Kidney capillary endothelial cell (primary cell): ENCODE measurements around the gene TCF12.
"Not testable (repeated sequence)": the region's sequence is repeated elsewhere in the genome, so short reads cannot be mapped to it uniquely, and the experiment has no call there.

Source experiments
- DNase-seq: peaks from one replicate; pipeline ENCODE4 v3.0.0-alpha.2; 2018; ENCODE audit warnings: low spot score

Gene TCF12

GRCh38 chr15:57092252-57092651 lies 173.8 kb downstream of the TCF12 start:
- no peak for DNase-seq

- no peak for DNase-seq
These were observed 176.1 kb downstream of the TCF12 start for GRCh38 chr15:57094321-57095257.

- no peak for DNase-seq
These were observed 177.5 kb downstream of the TCF12 start for GRCh38 chr15:57095896-57096295.

- DNase-seq: no peak
These were observed 178.8 kb downstream of the TCF12 start for GRCh38 chr15:57097246-57097645.

GRCh38 chr15:57097919-57098543 lies 179.6 kb downstream of the TCF12 start:
- DNase-seq: not testable (repeated sequence)

- no peak for DNase-seq
These were observed 180.5 kb downstream of the TCF12 start for GRCh38 chr15:57098896-57099295.

GRCh38 chr15:57100136-57100539 lies 181.7 kb downstream of the TCF12 start:
- DNase-seq: no peak

GRCh38 chr15:57102858-57103257 lies 184.4 kb downstream of the TCF12 start:
- no peak for DNase-seq

GRCh38 chr15:57108296-57108695 lies 189.9 kb downstream of the TCF12 start:
- no peak for DNase-seq

- no peak for DNase-seq
These were observed 190.6 kb downstream of the TCF12 start for GRCh38 chr15:57109005-57109404.

GRCh38 chr15:57111002-57111401 lies 192.6 kb downstream of the TCF12 start:
- no peak for DNase-seq

- no peak for DNase-seq
These were observed 193.7 kb downstream of the TCF12 start for GRCh38 chr15:57112178-57112577.

- DNase-seq: no peak
These were observed 195.6 kb downstream of the TCF12 start for GRCh38 chr15:57114070-57114469.

GRCh38 chr15:57118013-57118799 lies 199.8 kb downstream of the TCF12 start:
- DNase-seq: peak; percentile 52

GRCh38 chr15:57122080-57122840 lies 203.8 kb downstream of the TCF12 start:
- no peak for DNase-seq

GRCh38 chr15:57124036-57124435 lies 205.6 kb downstream of the TCF12 start:
- DNase-seq: no peak

- no peak for DNase-seq
These were observed 210.6 kb downstream of the TCF12 start for GRCh38 chr15:57129064-57129463.

- no peak for DNase-seq
These were observed 212.5 kb downstream of the TCF12 start for GRCh38 chr15:57130956-57131355.

GRCh38 chr15:57133127-57133968 lies 214.9 kb downstream of the TCF12 start:
- no peak for DNase-seq

- DNase-seq: no peak
These were observed 215.7 kb downstream of the TCF12 start for GRCh38 chr15:57134071-57134605.

GRCh38 chr15:57134851-57135250 lies 216.4 kb downstream of the TCF12 start:
- DNase-seq: peak; percentile 55
